K562 (cell line): ENCODE measurements around the gene CCDC32. TPM values are rescaled to one million over a fixed set of nuclear protein-coding genes. Genes with fewer than 3 reads are reported as not detected.

Experiments used
- ATAC-seq: fragments of 200-7000 bp; cut with Tn5 transposase; 3 replicates; pipeline ENCODE4 v1.9.1; 2020; ENCODE audit warnings: moderate library complexity
- BruUV-seq: library from RNA; stranded (reverse); fragments of 400-500 nt; replicated peaks from 2 replicates; lab custom pipeline; 2021; lab: Mats Ljungman, UMichigan
- CTCF ChIA-PET: fragments of 300-600 bp; formaldehyde crosslinking; extraction: SDS; loops from one replicate; lab custom pipeline; 2021; ENCODE audit warnings: low intra/inter-chr PET ratio; lab: Yijun Ruan, JAX
- POLR2A ChIA-PET: fragments of 300-600, 350-650 bp; sonication (Branson Sonifier 250); formaldehyde crosslinking; extraction: SDS; loops from one replicate; lab custom pipeline; 2021; ENCODE audit warnings: antibody characterized with exemption, inconsistent platforms; lab: Yijun Ruan, JAX
- DNase-seq, 4 experiments: peaks; one replicate each; pipeline versions ENCODE4 v3.0.0 to v3.0.0-alpha.2; 2011 to 2018; ENCODE audit warnings: low spot score in 3 of 4, mixed read lengths in 3 of 4; ENCODE audit errors: extremely low read depth in 1 of 4
- FAIRE-seq: peaks from 2 replicates; lab custom pipeline; 2011; peaks lifted over from hg19 to GRCh38; lab: Jason Lieb, UNC
- H2AFZ ChIP-seq: 2 replicates; pipeline ENCODE4 v1.6.0; 2011; ENCODE audit warnings: low read depth, low read length, control low read depth, inconsistent platforms
- H3K27ac ChIP-seq: fragments of 200-600 bp; 3 replicates; pipeline ENCODE4 v1.8.0; 2011; ENCODE audit warnings: low read depth, mild to moderate bottlenecking, control low read depth, inconsistent platforms, low read length, moderate library complexity, mixed read lengths; ENCODE audit errors: extremely low read depth
- H3K27me3 ChIP-seq, 2 experiments: fragments of 300-600 bp in 1 of 2; 2 replicates in 1 of 2; 3 replicates in 1 of 2; pipeline versions ENCODE4 v1.6.0 to v1.8.0; 2011; ENCODE audit warnings: inconsistent platforms in 2 of 2, low read length in 2 of 2, mild to moderate bottlenecking in 1 of 2, mixed read lengths in 1 of 2, moderate library complexity in 1 of 2; ENCODE audit not compliant: control insufficient read depth in 2 of 2, insufficient read depth in 2 of 2
- H3K36me3 ChIP-seq: fragments of 300-600 bp; 3 replicates; pipeline ENCODE4 v1.8.0; 2011; ENCODE audit warnings: mild to moderate bottlenecking, low read length, inconsistent platforms; ENCODE audit not compliant: control insufficient read depth, insufficient read depth
- H3K4me1 ChIP-seq, 2 experiments: fragments of 200-600 bp in 1 of 2; replicated peaks in 1 of 2; 2 replicates in 1 of 2; 3 replicates in 1 of 2; pipeline versions ENCODE4 v1.5.1 to v1.8.0; 2011; ENCODE audit warnings: inconsistent platforms in 2 of 2, low read length in 2 of 2, mild to moderate bottlenecking in 1 of 2, mixed read lengths in 1 of 2, moderate library complexity in 1 of 2; ENCODE audit not compliant: control insufficient read depth in 2 of 2, insufficient read depth in 2 of 2
- H3K4me2 ChIP-seq: 2 replicates; pipeline ENCODE4 v1.6.1; 2011; ENCODE audit warnings: low read length, control low read depth, inconsistent platforms, mixed read lengths; ENCODE audit not compliant: insufficient read depth
- H3K4me3 ChIP-seq: fragments of 200-600 bp; sonication (generic), shearing (Covaris generic); 2 replicates; pipeline ENCODE4 v1.5.1; 2016; ENCODE audit warnings: control low read depth, inconsistent platforms
- H3K79me2 ChIP-seq: fragments of 200-600 bp; 3 replicates; pipeline ENCODE4 v1.8.0; 2011; ENCODE audit warnings: low read length, inconsistent platforms; ENCODE audit not compliant: control insufficient read depth, insufficient read depth
- H3K9ac ChIP-seq, 2 experiments: 2 replicates each; pipeline versions ENCODE4 v1.6.0 to v1.6.1; 2011; ENCODE audit warnings: low read depth in 2 of 2, low read length in 2 of 2, control low read depth in 1 of 2, inconsistent platforms in 1 of 2, mild to moderate bottlenecking in 1 of 2, mixed read lengths in 1 of 2; ENCODE audit not compliant: insufficient read depth in 1 of 2
- H3K9me1 ChIP-seq: one replicate; pipeline ENCODE4 v1.6.0; 2011; ENCODE audit warnings: inconsistent platforms, mild to moderate bottlenecking, low read length, moderate library complexity; ENCODE audit not compliant: control insufficient read depth, insufficient read depth
- H3K9me3 ChIP-seq: replicated peaks from 2 replicates; pipeline ENCODE4 v1.5.1; 2011; ENCODE audit warnings: low read depth, low read length, inconsistent platforms; ENCODE audit not compliant: control insufficient read depth, insufficient read depth
- H4K20me1 ChIP-seq: replicated peaks from 2 replicates; pipeline ENCODE4 v1.6.1; 2011; ENCODE audit warnings: low read length, inconsistent platforms, mixed read lengths; ENCODE audit not compliant: control insufficient read depth, insufficient read depth
- HDAC8 ChIP-seq: fragments of 450-650 bp; IDR thresholded peaks from 2 replicates; pipeline ENCODE4 v1.6.1; 2016; ENCODE audit warnings: mild to moderate bottlenecking, missing genetic modification characterization, moderate library complexity, missing compliant biosample characterization
- PBX2 ChIP-seq, 2 experiments: IDR thresholded peaks in 1 of 2; conservative IDR thresholded peaks in 1 of 2; 2 replicates each; pipeline ENCODE4 v1.6.1; 2016; ENCODE audit warnings: low read depth in 2 of 2, mild to moderate bottlenecking in 1 of 2, missing compliant biosample characterization in 1 of 2, missing genetic modification characterization in 1 of 2, moderate library complexity in 1 of 2
- POLR2B ChIP-seq: fragments of 450-650 bp; IDR thresholded peaks from 2 replicates; pipeline ENCODE4 v1.6.1; 2018; ENCODE audit warnings: low read depth; ENCODE audit not compliant: partially characterized antibody
- RFX7 ChIP-seq: fragments of 250-450 bp; sonication (Bioruptor Pico); IDR thresholded peaks from 2 replicates; pipeline ENCODE4 v1.5.1; 2021; ENCODE audit warnings: mild to moderate bottlenecking
- SMARCB1 ChIP-seq: IDR thresholded peaks from 2 replicates; pipeline ENCODE4 v1.6.1; 2011; ENCODE audit warnings: improper control_type of control experiment, low read depth; ENCODE audit not compliant: insufficient read length
- THRAP3 ChIP-seq: fragments of 450-650 bp; IDR thresholded peaks from 2 replicates; pipeline ENCODE4 v1.6.1; 2016; ENCODE audit warnings: mild to moderate bottlenecking, inconsistent platforms, borderline replicate concordance
- USF1 ChIP-seq: sonication (generic); formaldehyde crosslinking; IDR thresholded peaks from 2 replicates; pipeline ENCODE4 v1.9.0; 2022; ENCODE audit warnings: mild to moderate bottlenecking, missing genetic modification reagents
- WGBS: fragments of 100-300 bp; shearing (Covaris generic); methylation state at CpG from one replicate; pipeline ENCODE4 v1.1.6; 2016; ENCODE audit warnings: low coverage, mixed read lengths; ENCODE audit not compliant: insufficient coverage; ENCODE audit errors: missing lambda C conversion rate; 5-methylcytosine and 5-hydroxymethylcytosine counted together
- in situ Hi-C: fragments of 300-500 bp; cut with MboI; formaldehyde crosslinking; loops from 4 replicates; pipeline ENCODE4 v1.15.0; 2018; ENCODE audit warnings: inconsistent platforms, mixed read lengths
- intact Hi-C: fragments of 100-400 bp; cut with micrococcal nuclease; formaldehyde crosslinking; loops from 2 replicates; pipeline ENCODE4 v1.14.2; 2022
- polyA plus RNA-seq, 8 experiments: library from polyadenylated mRNA; depleted of rRNA in 4 of 8; stranded (reverse) in 5 of 8; unstranded in 3 of 8; fragments of >200 nt; fragmentation: Nextera tagmentation in 2 of 8; fragmentation: Illumina TruSeq in 1 of 8; extraction: Ambion mirVana in 2 of 8; extraction: Trizol in 1 of 8; gene quantifications; 2 replicates each; pipeline versions ENCODE4 v1.2.1 to v1.2.3, GENCODE V29; 2011 to 2014; ENCODE audit warnings: inconsistent platforms in 1 of 8, missing spikeins in 1 of 8
- total RNA-seq, 7 experiments: library from RNA; depleted of rRNA in 6 of 7; stranded (reverse); fragments of >200 nt in 6 of 7; fragmentation: Illumina TruSeq in 2 of 7; extraction: Trizol in 2 of 7; gene quantifications; 2 replicates each; pipeline versions ENCODE4 v1.2.1 to v1.2.3, GENCODE V29; 2011 to 2021; ENCODE audit warnings: low replicate concordance in 1 of 7

Gene CCDC32
- total and polyA plus RNA-seq, 9 of the 15 experiments (the other 6 are each of a cell fraction or from before 2014, with no cell fraction given): 22.2 to 94.8 (median 37.1) TPM

GRCh38 chr15:40549894-40550293 is 14.9 kb downstream of the CCDC32 start (continued):
- no peak for TF ChIP-seq PBX2 (CRISPR knock-in tag; IDR thresholded peaks at IDR 0.05; ENCODE audit: low read depth)
- TF ChIP-seq PBX2 (tag; conservative IDR thresholded peaks at IDR 0.05; ENCODE audit: low read depth): peak; percentile 50; the same call in 1 of the 2 replicates

- Histone ChIP-seq H3K9me1 (no peaks in the 10 kb centered on the region), H3K27ac (no peak overlapping the region), H3K4me3 (no peak overlapping the region), H3K9ac (no peak overlapping the region), H2AFZ (no peak overlapping the region), H3K4me2 (no peak overlapping the region), H3K79me2 (no peaks in the 10 kb centered on the region), H3K9me3 (no peaks in the 10 kb centered on the region), H3K4me1 (peaks cover 1 to 13% of the 10 kb centered on the region in 2 experiments; a peak in 4 of 5 replicates), H3K27me3 (no peaks in the 10 kb centered on the region), H3K36me3 (peaks cover 46% of the 10 kb centered on the region), H4K20me1 (no peaks in the 10 kb centered on the region)
- intact Hi-C loops: no loop called here
- no TSS peak for BruUV-seq
- ChIA-PET CTCF (no interaction called here), POLR2A (interaction anchor here (0.6 to 1.5 kb wide), 5 partner anchors 10 to 217 kb away, joined by 3 to 5 read pairs (median 4); no protein-coding TSS in a partner anchor)
- no peak for ATAC-seq
- peak; percentile 61 for FAIRE-seq
- 84% methylated on average over 2 of the region's 2 CpGs for WGBS
- DNase-seq: no peak
- TF ChIP-seq THRAP3 (no peak), POLR2B (no peak), USF1 (no peak), RFX7 (no peak), SMARCB1 (no peak), HDAC8 (no peak)
- in situ Hi-C loops: no loop called here
Observed at GRCh38 chr15:40548610-40549009, 16.2 kb downstream of the CCDC32 start.
